CD14-positive monocyte (primary cell): ENCODE results near the gene DNAJC18. TPM values are rescaled to one million over a fixed set of nuclear protein-coding genes. Genes with fewer than 3 reads are reported as not detected.

Experiments used
- DNase-seq, 3 donors: peaks; one replicate each; pipeline ENCODE4 v3.0.0-alpha.2; 2011 to 2022
- H2AFZ ChIP-seq: 2 replicates; pipeline ENCODE4 v1.6.0; 2012; ENCODE audit warnings: mild to moderate bottlenecking, low read depth, low read length, inconsistent platforms; ENCODE audit not compliant: insufficient read depth, poor library complexity, severe bottlenecking
- H3K27ac ChIP-seq, 2 donors: 1 replicate in 1 of 2; 2 replicates in 1 of 2; pipeline ENCODE4 v1.5.1; 2012 to 2013; ENCODE audit warnings: low read length in 2 of 2, control low read depth in 1 of 2, inconsistent platforms in 1 of 2, low read depth in 1 of 2, mild to moderate bottlenecking in 1 of 2
- H3K27me3 ChIP-seq, 2 donors: one replicate each; pipeline versions ENCODE4 v1.6.0 to v1.6.1; 2011 to 2013; ENCODE audit warnings: low read length in 2 of 2; ENCODE audit not compliant: control insufficient read depth in 2 of 2, insufficient read depth in 2 of 2
- H3K36me3 ChIP-seq, 2 donors: replicated peaks in 1 of 2; 1 replicate in 1 of 2; 2 replicates in 1 of 2; pipeline versions ENCODE4 v1.5.1 to v1.6.1; 2012 to 2013; ENCODE audit warnings: low read length in 2 of 2, control low read depth in 1 of 2, inconsistent platforms in 1 of 2, mild to moderate bottlenecking in 1 of 2; ENCODE audit not compliant: insufficient read depth in 2 of 2, control insufficient read depth in 1 of 2
- H3K4me1 ChIP-seq, 2 donors: 1 replicate in 1 of 2; 2 replicates in 1 of 2; pipeline versions ENCODE4 v1.5.1 to v1.6.1; 2012 to 2013; ENCODE audit warnings: low read length in 2 of 2, control low read depth in 1 of 2, inconsistent platforms in 1 of 2, mild to moderate bottlenecking in 1 of 2, moderate library complexity in 1 of 2; ENCODE audit not compliant: insufficient read depth in 2 of 2, control insufficient read depth in 1 of 2
- H3K4me2 ChIP-seq: replicated peaks from 2 replicates; pipeline ENCODE3; 2012; ENCODE audit warnings: low read length, moderate library complexity, mild to moderate bottlenecking; ENCODE audit not compliant: poor library complexity, severe bottlenecking; ENCODE audit errors: extremely low read depth
- H3K4me3 ChIP-seq, 3 experiments: fragments of 200-600 bp in 1 of 3; sonication (generic) in 1 of 3; replicated peaks in 1 of 3; 1 replicate in 2 of 3; 2 replicates in 1 of 3; pipeline ENCODE4 v1.5.1; 2011 to 2013; ENCODE audit warnings: low read length in 3 of 3, mild to moderate bottlenecking in 3 of 3, control low read depth in 2 of 3, low read depth in 2 of 3, inconsistent platforms in 1 of 3, moderate library complexity in 1 of 3
- H3K79me2 ChIP-seq: 2 replicates; pipeline ENCODE4 v1.6.0; 2012; ENCODE audit warnings: mild to moderate bottlenecking, control low read depth, inconsistent platforms, low read length, moderate library complexity; ENCODE audit not compliant: insufficient read depth
- H3K9ac ChIP-seq: 2 replicates; pipeline ENCODE4 v1.6.0; 2017; ENCODE audit warnings: low read length, mild to moderate bottlenecking; ENCODE audit not compliant: insufficient read depth, poor library complexity, severe bottlenecking
- H3K9me3 ChIP-seq, 2 donors: replicated peaks in 1 of 2; 1 replicate in 1 of 2; 2 replicates in 1 of 2; pipeline versions ENCODE4 v1.5.1 to v1.6.1; 2012 to 2013; ENCODE audit warnings: low read length in 2 of 2, control low read depth in 1 of 2; ENCODE audit not compliant: control insufficient read depth in 1 of 2, insufficient read depth in 1 of 2
- H4K20me1 ChIP-seq: 2 replicates; pipeline ENCODE4 v1.6.0; 2012; ENCODE audit warnings: mild to moderate bottlenecking, low read length, control low read depth, moderate library complexity; ENCODE audit not compliant: insufficient read depth
- H3K27ac Mint-ChIP-seq, 7 donors: one replicate each; pipeline ENCODE4 v1.8.0; 2020; ENCODE audit warnings: mild to moderate bottlenecking in 7 of 7, mixed read lengths in 7 of 7, moderate library complexity in 6 of 7, inconsistent platforms in 2 of 7
- H3K27me3 Mint-ChIP-seq, 3 donors: one replicate each; pipeline ENCODE4 v1.8.0; 2021 to 2022; ENCODE audit warnings: low read depth in 3 of 3, mild to moderate bottlenecking in 3 of 3, mixed read lengths in 3 of 3, moderate library complexity in 3 of 3, inconsistent platforms in 1 of 3
- H3K36me3 Mint-ChIP-seq, 2 donors: one replicate each; pipeline ENCODE4 v1.8.0; 2020; ENCODE audit warnings: mixed read lengths in 2 of 2, inconsistent platforms in 1 of 2, mild to moderate bottlenecking in 1 of 2
- H3K4me1 Mint-ChIP-seq: one replicate; pipeline ENCODE4 v1.8.0; 2020; ENCODE audit warnings: mild to moderate bottlenecking, mixed read lengths
- H3K4me3 Mint-ChIP-seq, 2 donors: one replicate each; pipeline ENCODE4 v1.8.0; 2020; ENCODE audit warnings: mild to moderate bottlenecking in 2 of 2, mixed read lengths in 2 of 2, moderate library complexity in 1 of 2
- H3K9me3 Mint-ChIP-seq, 7 donors: one replicate each; pipeline ENCODE4 v1.8.0; 2020 to 2022; ENCODE audit warnings: mixed read lengths in 7 of 7, mild to moderate bottlenecking in 6 of 7, moderate library complexity in 6 of 7, inconsistent platforms in 2 of 7
- WGBS: methylation state at CpG from one replicate; pipeline ENCODE4 v1.1.5; 2013; ENCODE audit warnings: missing lambda C conversion rate; ENCODE audit not compliant: insufficient coverage; 5-methylcytosine and 5-hydroxymethylcytosine counted together
- intact Hi-C, 2 donors: fragments of 100-400 bp; cut with micrococcal nuclease; formaldehyde crosslinking; loops; one replicate each; pipeline versions ENCODE4 v1.15.0 to v1.15.1; 2023
- polyA plus RNA-seq, 3 donors: library from polyadenylated mRNA; depleted of rRNA in 1 of 3; unstranded in 2 of 3; stranded (reverse) in 1 of 3; fragments of 300-500 nt in 2 of 3; fragments of >200 nt in 1 of 3; fragmentation: Illumina TruSeq in 2 of 3; gene quantifications; 1 replicate in 2 of 3; 2 replicates in 1 of 3; pipeline ENCODE4 v1.2.3, GENCODE V29; 2012 to 2021
- TF ChIP-seq, protein P1 (sequence below): fragments of 200-600 bp; IDR thresholded peaks from one replicate; pipeline ENCODE4 v1.8.0; 2022; ENCODE audit warnings: antibody characterized with exemption, mild to moderate bottlenecking

The DNAJC18 gene
- polyA plus RNA-seq, 3 donors = 0.87 to 2.6 (median 2.2) TPM

DNA sequence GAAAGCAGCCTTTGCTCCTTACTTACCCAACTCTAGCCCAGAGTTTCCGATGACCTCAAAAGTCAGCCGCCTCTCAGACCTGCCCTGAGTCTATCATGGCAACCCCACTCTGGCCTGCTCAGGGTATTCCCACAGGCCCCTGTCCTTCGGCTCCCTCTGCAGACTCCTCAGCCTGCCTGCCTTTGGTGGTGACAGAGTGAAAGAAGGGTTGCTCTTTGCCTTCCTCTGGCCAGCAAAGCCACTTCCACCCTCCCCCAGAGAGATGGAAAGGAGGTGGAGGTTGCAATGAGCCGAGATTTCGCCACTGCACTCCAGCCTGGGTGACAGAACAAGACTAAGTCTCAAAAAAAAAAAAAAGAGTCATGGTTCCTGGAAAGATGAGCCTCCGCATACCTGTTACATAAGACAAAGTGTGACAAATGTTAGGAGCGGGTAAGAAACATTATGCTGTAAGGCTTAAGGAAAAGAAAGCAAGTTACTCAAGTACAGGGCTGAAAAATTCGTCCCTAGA lies 29.2 kb upstream of the DNAJC18 start:
- H3K4me3 ChIP-seq = peak overlapping the region in 1 of 3 experiments; percentile 23
- peak overlapping the region; percentile 31 to 60 for H3K27ac ChIP-seq
- peaks cover 0 to 2% of the 10 kb centered on the region in 2 donors for H3K36me3 Mint-ChIP-seq
- peaks cover 0 to 2% (median 1%) of the 10 kb centered on the region in 3 donors for H3K27me3 Mint-ChIP-seq
- 5% methylated on average over 4 of the region's 8 CpGs for WGBS
- H3K4me2 ChIP-seq = peak overlapping the region; percentile 45
- H3K4me1 ChIP-seq = peaks cover 40 to 55% of the 10 kb centered on the region in 2 donors
- H3K27me3 ChIP-seq = no peaks in the 10 kb centered on the region
- peak overlapping the region; percentile 37 for H2AFZ ChIP-seq
- H4K20me1 ChIP-seq = peaks cover under 1% of the 10 kb centered on the region
- no peaks in the 10 kb centered on the region for H3K9me3 ChIP-seq
- no peak overlapping the region for H3K9ac ChIP-seq
- H3K27ac Mint-ChIP-seq = peak overlapping the region; percentile 16 to 88 (median 82)
- peak; percentile 51 to 63 (median 54) for DNase-seq
- H3K9me3 Mint-ChIP-seq = peaks cover 0 to 5% (median 0%) of the 10 kb centered on the region in 7 donors
- no peaks in the 10 kb centered on the region for H3K36me3 ChIP-seq
- TF ChIP-seq, protein P1, sequence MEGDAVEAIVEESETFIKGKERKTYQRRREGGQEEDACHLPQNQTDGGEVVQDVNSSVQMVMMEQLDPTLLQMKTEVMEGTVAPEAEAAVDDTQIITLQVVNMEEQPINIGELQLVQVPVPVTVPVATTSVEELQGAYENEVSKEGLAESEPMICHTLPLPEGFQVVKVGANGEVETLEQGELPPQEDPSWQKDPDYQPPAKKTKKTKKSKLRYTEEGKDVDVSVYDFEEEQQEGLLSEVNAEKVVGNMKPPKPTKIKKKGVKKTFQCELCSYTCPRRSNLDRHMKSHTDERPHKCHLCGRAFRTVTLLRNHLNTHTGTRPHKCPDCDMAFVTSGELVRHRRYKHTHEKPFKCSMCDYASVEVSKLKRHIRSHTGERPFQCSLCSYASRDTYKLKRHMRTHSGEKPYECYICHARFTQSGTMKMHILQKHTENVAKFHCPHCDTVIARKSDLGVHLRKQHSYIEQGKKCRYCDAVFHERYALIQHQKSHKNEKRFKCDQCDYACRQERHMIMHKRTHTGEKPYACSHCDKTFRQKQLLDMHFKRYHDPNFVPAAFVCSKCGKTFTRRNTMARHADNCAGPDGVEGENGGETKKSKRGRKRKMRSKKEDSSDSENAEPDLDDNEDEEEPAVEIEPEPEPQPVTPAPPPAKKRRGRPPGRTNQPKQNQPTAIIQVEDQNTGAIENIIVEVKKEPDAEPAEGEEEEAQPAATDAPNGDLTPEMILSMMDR = no peak
- peaks cover 59% of the 10 kb centered on the region for H3K4me1 Mint-ChIP-seq
- intact Hi-C loops = no loop called here
- H3K4me3 Mint-ChIP-seq = peak overlapping the region in 1 of 2 donors; percentile 49
- H3K79me2 ChIP-seq = peaks cover 7% of the 10 kb centered on the region

DNA sequence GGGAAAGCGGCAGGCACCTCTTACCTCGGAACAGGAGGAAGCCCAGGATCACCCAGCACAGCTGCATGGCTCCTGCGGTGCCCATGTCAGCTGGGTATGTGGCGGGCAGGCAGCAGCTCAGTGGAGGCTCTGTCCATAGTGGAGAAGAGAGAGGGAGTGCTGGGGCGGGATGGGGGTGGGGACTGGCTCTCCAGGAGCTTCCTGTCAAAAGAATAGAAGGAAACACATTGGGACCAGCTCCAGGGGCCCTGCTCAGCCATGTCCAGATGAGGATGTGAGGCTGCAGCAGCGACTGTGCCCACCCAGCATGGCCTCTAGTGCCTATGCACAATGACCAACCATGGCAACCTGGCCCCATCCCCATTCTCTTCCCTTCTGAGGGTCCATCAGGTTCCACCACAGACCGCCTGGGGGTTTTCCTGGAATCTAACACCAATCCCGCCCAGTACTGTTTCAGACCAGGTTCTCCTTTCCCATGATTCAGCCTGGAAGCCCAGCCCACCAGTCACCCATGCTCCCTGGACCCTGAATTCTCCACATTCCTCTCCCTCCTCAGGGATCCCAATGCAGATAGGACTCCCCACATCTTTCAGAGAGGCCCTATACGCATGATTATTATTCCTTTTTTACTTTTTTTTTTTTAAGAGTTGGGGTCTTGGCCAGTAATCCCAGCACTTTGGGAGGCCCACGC lies 23.4 kb upstream of the DNAJC18 start, which contains the start of gene ECSCR:
Gene ECSCR, minus strand, starts transcription at position 158 of the 691 bp plus-strand sequence. Its CDS starts 73 bp downstream, at position 85.
- no peaks in the 10 kb centered on the region for H3K79me2 ChIP-seq
- Mint-ChIP-seq H3K27me3 (peaks cover 0 to 5% (median 2%) of the 10 kb centered on the region in 3 donors), H3K9me3 (peaks cover 0 to 2% (median 0%) of the 10 kb centered on the region in 7 donors), H3K4me1 (peaks cover 18% of the 10 kb centered on the region), H3K27ac (peak within 1 kb of the TSS in 2 of 7 donors; percentile 44 to 49), H3K4me3 (no peak within 1 kb of the TSS), H3K36me3 (no peaks in the 10 kb centered on the region)
- TF ChIP-seq, protein P1 = no peak
- H4K20me1 ChIP-seq = no peaks in the 10 kb centered on the region
- intact Hi-C loops = no loop called here
- no peaks in the 10 kb centered on the region for H3K36me3 ChIP-seq
- H3K9ac ChIP-seq = no peak within 1 kb of the TSS
- no peaks in the 10 kb centered on the region for H3K27me3 ChIP-seq
- DNase-seq = no peak
- no peak within 1 kb of the TSS for H2AFZ ChIP-seq
- H3K9me3 ChIP-seq = no peaks in the 10 kb centered on the region
- 90% methylated on average over 7 of the region's 10 CpGs for WGBS
- H3K4me2 ChIP-seq = no peak within 1 kb of the TSS
- H3K4me3 ChIP-seq = no peak within 1 kb of the TSS
- no peak within 1 kb of the TSS for H3K27ac ChIP-seq
- peaks cover 6 to 7% of the 10 kb centered on the region in 2 donors for H3K4me1 ChIP-seq
